ENCODE results near the gene VAC14.

Gene VAC14

GRCh38 chr16:70754371-70754770 lies 46.6 kb downstream of the VAC14 start:
- Mint-ChIP-seq H3K27ac (peak overlapping the region; percentile 28), H3K4me1 (peaks cover 58% of the 10 kb centered on the region), H3K4me3 (no peak overlapping the region), H3K27me3 (ENCODE audit: low read depth, poor library complexity) (peaks cover 12% of the 10 kb centered on the region), H3K9me3 (no peaks in the 10 kb centered on the region), H3K36me3 (ENCODE audit: low read depth) (peaks cover 10% of the 10 kb centered on the region)
- no peak for TF ChIP-seq CTCF (IDR thresholded peaks at IDR 0.05)
- no peak for DNase-seq

DNA sequence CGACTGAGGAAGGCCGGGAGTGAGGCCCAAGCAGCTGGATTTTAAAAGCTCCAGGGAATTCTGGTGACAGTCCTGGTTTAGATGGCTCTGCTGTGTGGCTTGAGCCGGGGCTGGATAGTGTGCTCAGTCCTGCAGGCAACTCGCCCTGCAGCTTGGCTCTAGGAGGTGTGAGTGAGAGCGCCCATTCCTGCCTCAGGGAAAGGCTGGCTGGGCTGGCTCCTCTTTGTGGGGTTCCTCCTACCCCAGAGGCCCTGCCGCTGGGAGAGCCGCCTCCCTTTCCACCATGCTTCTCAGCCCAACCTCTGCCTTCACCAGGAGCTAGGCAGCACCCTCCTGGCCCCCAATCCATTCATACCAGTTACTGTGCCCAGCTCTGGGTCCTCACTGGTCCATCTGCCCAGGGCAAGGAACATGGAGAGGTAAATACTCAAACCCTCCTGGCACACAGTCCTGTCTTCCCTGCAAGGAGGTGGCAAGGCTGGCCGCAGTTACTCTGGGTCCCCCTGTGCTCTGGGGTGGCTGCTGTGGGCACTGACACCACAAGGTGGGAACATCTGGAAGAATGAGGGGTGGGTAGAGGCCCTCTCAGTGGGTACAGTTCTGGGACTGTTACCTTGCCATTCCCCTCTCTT lies 47.1 kb downstream of the VAC14 start:
- no peak for DNase-seq
- Mint-ChIP-seq H3K4me1 (peaks cover 64% of the 10 kb centered on the region), H3K27ac (peak overlapping the region; percentile 66), H3K4me3 (no peak overlapping the region), H3K36me3 (ENCODE audit: low read depth) (peaks cover 4% of the 10 kb centered on the region), H3K9me3 (no peaks in the 10 kb centered on the region), H3K27me3 (ENCODE audit: low read depth, poor library complexity) (peaks cover 9% of the 10 kb centered on the region)
- no peak for TF ChIP-seq CTCF (IDR thresholded peaks at IDR 0.05)

GRCh38 chr16:70753228-70753627 lies 47.7 kb downstream of the VAC14 start:
- no peak overlapping the region for H3K4me3 Mint-ChIP-seq
- H3K27ac Mint-ChIP-seq: peak overlapping the region; percentile 66
- DNase-seq: no peak
- peaks cover 69% of the 10 kb centered on the region for H3K4me1 Mint-ChIP-seq
- H3K27me3 Mint-ChIP-seq (ENCODE audit: low read depth, poor library complexity): peaks cover 9% of the 10 kb centered on the region
- no peak for TF ChIP-seq CTCF (IDR thresholded peaks at IDR 0.05)
- H3K36me3 Mint-ChIP-seq (ENCODE audit: low read depth): no peaks in the 10 kb centered on the region
- H3K9me3 Mint-ChIP-seq: no peaks in the 10 kb centered on the region

GRCh38 chr16:70752426-70752825 lies 48.5 kb downstream of the VAC14 start:
- H3K4me1 Mint-ChIP-seq: peaks cover 72% of the 10 kb centered on the region
- TF ChIP-seq CTCF (IDR thresholded peaks at IDR 0.05): no peak
- H3K27ac Mint-ChIP-seq: no peak overlapping the region
- no peaks in the 10 kb centered on the region for H3K36me3 Mint-ChIP-seq (ENCODE audit: low read depth)
- no peak overlapping the region for H3K4me3 Mint-ChIP-seq
- H3K9me3 Mint-ChIP-seq: no peaks in the 10 kb centered on the region
- DNase-seq: no peak
- peaks cover 9% of the 10 kb centered on the region for H3K27me3 Mint-ChIP-seq (ENCODE audit: low read depth, poor library complexity)

GRCh38 chr16:70751593-70751992 lies 49.4 kb downstream of the VAC14 start:
- DNase-seq: no peak
- Mint-ChIP-seq H3K9me3 (no peaks in the 10 kb centered on the region), H3K27ac (peak overlapping the region; percentile 93), H3K4me1 (peaks cover 81% of the 10 kb centered on the region), H3K4me3 (no peak overlapping the region), H3K27me3 (ENCODE audit: low read depth, poor library complexity) (peaks cover 9% of the 10 kb centered on the region), H3K36me3 (ENCODE audit: low read depth) (no peaks in the 10 kb centered on the region)
- TF ChIP-seq CTCF (IDR thresholded peaks at IDR 0.05): no peak

- H3K27me3 Mint-ChIP-seq (ENCODE audit: low read depth, poor library complexity): peaks cover 9% of the 10 kb centered on the region
- H3K9me3 Mint-ChIP-seq: no peaks in the 10 kb centered on the region
- no peak for DNase-seq
- TF ChIP-seq CTCF (IDR thresholded peaks at IDR 0.05): no peak
- peaks cover 82% of the 10 kb centered on the region for H3K4me1 Mint-ChIP-seq
- peak overlapping the region; percentile 93 for H3K27ac Mint-ChIP-seq
- no peaks in the 10 kb centered on the region for H3K36me3 Mint-ChIP-seq (ENCODE audit: low read depth)
- no peak overlapping the region for H3K4me3 Mint-ChIP-seq
These were observed 50.0 kb downstream of the VAC14 start for GRCh38 chr16:70750893-70751467.

Measured in nephron progenitor cell (in vitro differentiated cells).